Measurements from ENCODE around the gene CCR9.

GRCh38 chr3:45939341-45939771 lies 53.0 kb downstream of the CCR9 start:
- TF ChIP-seq CTCF (IDR thresholded peaks at IDR 0.05) (no peak), POLR2A (IDR thresholded peaks at IDR 0.05) (no peak)

All from transverse colon (tissue), 3 donors.